Stimulated activated CD8-positive, alpha-beta memory T cell treated with anti-CD3 and anti-CD28 coated beads, Interleukin-12 subunit alpha, Interleukin-12 subunit beta, amount 100 ng/mL, for 4 hours (primary cell): ENCODE measurements around the gene MAP3K2.
A peak's percentile ranks its signal among the peaks of the same experiment; 100 is the strongest.
"Not testable (repeated sequence)": the region's sequence is repeated elsewhere in the genome, so short reads cannot be mapped to it uniquely, and the experiment has no call there.

Experiments
- DNase-seq: peaks from one replicate; pipeline ENCODE4 v3.0.0-alpha.2; 2020; ENCODE audit warnings: low read depth

The MAP3K2 gene

DNA sequence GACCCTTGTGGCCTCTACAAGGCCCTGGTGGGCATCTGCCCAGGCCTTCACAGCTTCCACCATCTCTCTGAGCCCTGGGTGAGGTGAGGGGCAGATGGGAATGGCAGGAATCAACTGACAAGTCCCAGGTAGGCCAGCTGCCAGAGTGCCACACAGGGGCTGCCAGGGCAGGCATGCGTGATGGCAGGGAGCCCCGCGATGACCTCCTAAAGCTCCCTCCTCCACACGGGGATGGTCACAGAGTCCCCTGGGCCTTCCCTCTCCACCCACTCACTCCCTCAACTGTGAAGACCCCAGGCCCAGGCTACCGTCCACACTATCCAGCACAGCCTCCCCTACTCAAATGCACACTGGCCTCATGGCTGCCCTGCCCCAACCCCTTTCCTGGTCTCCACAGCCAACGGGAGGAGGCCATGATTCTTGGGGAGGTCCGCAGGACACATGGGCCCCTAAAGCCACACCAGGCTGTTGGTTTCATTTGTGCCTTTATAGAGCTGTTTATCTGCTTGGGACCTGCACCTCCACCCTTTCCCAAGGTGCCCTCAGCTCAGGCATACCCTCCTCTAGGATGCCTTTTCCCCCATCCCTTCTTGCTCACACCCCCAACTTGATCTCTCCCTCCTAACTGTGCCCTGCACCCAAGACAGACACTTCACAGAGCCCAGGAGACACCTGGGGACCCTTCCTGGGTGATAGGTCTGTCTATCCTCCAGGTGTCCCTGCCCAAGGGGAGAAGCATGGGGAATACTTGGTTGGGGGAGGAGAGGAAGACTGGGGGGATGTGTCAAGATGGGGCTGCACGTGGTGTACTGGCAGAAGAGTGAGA is 32.5 kb upstream of the MAP3K2 start:
- DNase-seq: no peak

DNA sequence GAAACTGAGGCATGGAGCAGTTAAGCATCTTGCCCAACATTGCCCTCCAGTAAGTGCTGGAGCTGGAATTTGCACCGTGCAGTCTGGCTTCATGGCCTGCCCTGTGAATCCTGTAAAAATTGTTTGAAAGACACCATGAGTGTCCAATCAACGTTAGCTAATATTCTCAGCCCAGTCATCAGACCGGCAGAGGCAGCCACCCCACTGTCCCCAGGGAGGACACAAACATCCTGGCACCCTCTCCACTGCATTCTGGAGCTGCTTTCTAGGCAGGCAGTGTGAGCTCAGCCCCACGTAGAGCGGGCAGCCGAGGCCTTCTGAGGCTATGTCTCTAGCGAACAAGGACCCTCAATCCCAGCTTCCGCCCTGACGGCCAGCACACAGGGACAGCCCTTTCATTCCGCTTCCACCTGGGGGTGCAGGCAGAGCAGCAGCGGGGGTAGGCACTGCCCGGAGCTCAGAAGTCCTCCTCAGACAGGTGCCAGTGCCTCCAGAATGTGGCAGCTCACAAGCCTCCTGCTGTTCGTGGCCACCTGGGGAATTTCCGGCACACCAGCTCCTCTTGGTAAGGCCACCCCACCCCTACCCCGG is 31.8 kb upstream of the MAP3K2 start:
- DNase-seq: no peak

DNA sequence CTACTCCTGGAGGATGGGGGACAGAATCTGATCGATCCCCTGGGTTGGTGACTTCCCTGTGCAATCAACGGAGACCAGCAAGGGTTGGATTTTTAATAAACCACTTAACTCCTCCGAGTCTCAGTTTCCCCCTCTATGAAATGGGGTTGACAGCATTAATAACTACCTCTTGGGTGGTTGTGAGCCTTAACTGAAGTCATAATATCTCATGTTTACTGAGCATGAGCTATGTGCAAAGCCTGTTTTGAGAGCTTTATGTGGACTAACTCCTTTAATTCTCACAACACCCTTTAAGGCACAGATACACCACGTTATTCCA is 31.3 kb upstream of the MAP3K2 start:
- no peak for DNase-seq

DNA sequence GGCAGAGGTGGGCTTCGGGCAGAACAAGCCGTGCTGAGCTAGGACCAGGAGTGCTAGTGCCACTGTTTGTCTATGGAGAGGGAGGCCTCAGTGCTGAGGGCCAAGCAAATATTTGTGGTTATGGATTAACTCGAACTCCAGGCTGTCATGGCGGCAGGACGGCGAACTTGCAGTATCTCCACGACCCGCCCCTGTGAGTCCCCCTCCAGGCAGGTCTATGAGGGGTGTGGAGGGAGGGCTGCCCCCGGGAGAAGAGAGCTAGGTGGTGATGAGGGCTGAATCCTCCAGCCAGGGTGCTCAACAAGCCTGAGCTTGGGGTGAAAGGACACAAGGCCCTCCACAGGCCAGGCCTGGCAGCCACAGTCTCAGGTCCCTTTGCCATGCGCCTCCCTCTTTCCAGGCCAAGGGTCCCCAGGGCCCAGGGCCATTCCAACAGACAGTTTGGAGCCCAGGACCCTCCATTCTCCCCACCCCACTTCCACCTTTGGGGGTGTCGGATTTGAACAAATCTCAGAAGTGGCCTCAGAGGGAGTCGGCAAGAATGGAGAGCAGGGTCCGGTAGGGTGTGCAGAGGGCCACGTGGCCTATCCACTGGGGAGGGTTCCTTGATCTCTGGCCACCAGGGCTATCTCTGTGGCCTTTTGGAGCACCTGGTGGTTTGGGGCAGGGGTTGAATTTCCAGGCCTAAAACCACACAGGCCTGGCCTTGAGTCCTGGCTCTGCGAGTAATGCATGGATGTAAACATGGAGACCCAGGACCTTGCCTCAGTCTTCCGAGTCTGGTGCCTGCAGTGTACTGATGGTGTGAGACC is 30.7 kb upstream of the MAP3K2 start, which contains the start of gene PROC:
Gene PROC (plus strand): TSS at position 128 of the 812 bp plus-strand sequence. CDS start 1,516 bp downstream, outside the sequence.
- DNase-seq: no peak

DNA sequence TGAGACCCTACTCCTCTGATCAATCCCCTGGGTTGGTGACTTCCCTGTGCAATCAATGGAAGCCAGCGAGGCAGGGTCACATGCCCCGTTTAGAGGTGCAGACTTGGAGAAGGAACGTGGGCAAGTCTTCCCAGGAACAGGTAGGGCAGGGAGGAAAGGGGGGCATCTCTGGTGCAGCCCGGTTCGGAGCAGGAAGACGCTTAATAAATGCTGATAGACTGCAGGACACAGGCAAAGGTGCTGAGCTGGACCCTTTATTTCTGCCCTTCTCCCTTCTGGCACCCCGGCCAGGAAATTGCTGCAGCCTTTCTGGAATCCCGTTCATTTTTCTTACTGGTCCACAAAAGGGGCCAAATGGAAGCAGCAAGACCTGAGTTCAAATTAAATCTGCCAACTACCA is 29.6 kb upstream of the MAP3K2 start:
- DNase-seq: no peak

DNA sequence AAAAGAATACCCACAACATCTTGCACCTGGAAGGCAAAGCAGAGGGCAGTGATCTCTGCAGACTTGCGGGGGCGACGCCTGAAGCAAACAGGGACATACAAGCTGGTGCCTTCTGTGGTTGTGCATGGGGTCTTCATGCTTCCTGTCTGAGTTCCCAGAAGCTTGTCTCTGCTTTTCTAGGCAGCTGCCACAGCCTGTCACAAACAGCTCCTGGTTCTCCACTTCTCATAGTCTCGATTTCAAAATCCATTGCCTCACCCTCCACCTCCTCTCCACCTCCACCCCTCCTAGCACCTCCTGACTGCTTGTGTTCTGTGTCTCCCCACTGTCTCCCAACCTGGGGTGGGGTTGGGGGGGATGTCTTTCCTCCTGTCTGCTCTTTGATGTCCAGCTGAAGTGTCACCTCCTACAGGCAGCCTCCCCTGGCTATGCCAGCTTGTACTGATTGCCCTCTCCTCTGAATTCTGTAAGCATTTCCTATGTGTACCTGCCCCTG is 28.8 kb upstream of the MAP3K2 start:
- no peak for DNase-seq

DNA sequence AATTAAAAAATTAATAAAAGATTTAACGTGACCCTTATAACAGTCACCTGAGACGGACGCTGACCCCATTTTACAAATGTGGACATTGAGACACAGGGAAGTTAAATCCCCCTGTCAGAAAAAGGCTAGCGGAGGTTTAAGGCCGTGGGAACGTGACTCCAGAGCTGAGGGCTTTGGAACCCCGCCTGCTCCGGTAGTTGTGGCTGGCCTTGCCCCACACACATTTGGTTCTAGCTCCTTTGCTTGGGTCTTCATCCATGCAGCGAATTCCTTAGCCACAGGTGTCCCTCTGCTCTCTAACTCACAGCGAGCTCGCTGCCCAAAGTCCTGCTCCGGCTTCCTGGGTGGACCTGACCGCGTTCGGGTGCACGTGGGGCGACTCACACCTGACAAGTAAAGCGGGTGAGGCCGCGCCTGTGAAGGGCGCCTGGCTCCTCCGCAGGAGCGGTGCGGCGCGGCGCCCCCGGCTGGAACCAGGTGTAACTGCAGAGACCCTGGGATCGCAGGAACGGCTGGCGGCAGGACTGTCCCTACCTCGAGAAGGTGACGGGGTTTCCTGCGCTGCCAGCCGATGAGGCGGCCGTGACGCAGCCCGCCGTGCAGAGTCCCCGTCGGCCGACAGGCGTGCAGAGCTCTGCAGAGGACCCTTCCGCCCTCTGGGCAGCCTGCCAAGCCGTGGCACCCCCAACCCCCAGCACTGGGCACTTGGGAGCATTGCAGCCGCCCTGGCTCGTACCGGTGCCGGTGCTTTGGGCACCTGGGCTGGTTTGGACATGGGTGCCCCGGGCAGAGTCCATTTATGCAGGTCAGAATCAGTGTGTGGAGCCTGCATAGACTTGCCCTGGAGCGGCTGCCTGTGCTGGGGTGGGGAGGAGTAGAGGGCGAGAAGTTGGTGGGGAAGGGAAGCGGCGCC is 28.1 kb upstream of the MAP3K2 start:
- DNase-seq: peak; percentile 73

DNA sequence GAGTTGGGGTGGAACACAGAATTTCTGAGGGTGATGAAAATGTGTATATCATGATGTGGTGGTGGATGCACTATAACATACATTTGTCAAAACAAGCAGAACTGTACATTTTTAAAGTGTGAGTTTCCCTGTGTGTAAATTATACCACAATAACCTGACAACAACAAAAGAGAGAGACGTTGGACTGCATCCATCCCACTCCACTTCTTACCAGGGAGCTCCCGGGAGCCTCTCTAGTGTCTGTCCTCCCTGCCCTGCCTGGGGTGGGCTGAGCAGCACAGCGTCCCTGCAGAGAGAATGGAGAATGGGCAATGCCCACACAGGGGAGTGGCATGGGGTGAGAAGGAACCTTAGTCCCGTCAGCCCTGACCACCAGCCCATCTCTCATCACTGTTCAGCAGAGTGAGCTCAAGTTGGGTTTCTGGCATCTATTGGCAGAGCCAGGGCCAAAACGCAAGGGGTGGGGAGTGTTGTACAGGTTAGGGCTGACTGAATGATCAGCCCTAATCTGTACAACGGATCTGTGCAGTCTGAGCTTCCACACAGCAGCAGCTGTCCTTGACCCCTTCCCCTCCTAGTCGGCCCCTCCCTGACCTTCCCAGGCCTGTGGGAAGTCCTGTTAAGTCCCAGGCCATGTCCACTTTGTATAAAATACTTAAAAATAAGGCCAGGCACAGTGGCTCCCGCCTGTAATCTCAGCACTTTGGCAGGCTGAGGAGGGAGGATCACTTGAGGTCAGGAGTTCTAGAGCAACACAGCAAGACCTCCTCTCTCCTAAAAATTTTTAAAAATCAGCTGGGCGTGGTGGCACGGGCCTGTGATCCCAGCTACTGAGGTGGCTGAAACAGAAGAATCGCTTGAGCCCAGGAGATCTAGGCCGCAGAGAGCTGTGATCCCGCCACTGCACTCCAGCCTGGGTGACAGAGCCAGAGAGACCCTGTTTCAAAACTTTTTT is 27.1 kb upstream of the MAP3K2 start:
- DNase-seq: no peak

DNA sequence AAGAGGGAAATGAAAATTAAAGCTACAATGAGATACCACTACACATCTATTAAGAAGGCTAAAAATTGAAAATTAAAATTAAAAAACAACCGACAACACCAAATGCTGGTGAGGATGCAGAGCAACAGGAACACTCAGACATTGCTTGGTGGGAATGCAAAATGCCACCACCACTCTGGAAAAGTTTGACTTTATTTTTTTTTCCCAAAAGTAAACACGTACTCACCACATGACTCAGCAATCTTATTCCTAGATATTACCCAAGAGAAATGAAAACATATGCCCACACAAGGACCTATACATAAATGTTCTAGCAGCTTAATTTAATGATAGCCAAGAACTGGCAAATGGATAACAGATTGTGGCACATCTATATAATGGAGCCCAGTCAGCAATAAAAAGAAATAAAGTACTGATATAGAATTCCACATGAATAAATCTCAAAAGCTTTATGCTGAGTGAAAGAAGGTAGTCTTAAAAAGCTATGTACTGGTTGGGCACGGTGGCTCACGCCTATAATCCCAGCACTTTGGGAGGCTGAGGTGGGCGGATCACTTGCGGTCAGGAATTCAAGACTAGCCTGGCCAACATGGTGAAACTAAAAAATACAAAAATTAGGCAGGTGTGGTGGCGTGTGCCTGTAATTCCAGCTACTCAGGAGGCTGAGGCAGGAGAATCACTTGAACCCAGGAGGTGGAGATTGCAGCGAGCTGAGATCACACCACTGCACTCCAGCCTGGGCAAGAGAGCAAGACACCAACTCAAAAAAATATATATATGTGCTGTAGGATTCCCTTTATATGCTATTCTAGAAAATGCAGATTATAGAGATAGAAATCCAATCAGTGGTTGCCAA is 26.2 kb upstream of the MAP3K2 start:
- DNase-seq: no peak

DNA sequence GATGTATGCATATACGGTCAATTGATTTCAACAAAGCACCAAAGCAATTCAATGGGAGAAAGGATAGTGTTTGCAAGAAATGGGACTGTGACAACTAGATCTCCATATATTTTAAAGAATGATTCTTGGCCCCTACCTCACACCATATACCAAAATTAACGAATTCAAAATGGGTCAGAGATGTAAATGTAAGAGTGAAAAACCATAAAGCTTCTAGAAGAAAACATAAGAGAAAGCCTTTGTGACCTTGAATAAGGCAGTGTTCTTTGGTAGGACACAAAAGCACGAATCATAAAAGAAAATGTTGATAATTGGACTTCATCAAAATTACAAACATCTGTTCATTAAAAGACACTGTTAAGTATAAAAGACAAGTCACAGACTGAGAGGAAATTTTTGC is 25.4 kb upstream of the MAP3K2 start:
- no peak for DNase-seq

DNA sequence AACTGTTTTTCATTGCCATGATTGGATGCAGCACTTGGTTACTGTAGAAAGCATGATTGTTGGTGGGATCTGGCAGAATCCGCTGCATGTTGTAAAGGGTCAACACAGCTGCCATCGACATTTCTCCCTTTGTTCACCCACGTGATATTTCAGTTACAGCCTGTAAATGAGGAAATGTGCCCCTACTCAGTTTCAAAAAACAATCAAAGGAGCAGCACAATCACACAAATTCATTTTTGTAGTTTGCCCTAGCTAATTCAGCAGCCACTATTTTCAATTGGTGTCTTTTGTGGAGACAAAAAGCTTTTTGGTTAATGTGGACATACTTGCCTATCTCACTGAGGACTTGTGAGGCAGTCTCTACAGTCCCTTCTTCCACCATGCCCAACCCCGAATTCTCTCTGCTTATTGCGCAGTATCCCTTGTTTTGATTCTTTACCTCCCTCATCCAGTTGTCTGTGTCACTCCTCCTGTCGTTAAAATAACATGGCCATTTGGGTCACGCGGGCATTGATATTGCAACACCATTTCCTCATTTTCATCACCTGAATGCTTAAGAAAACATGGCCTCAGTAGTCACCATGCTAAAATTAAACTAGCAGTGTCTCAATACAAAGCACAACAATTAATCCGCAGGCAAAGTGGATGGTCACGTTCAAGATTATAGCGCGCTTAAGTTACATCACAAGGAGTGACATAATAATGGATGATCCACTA is 24.0 kb upstream of the MAP3K2 start:
- no peak for DNase-seq

DNA sequence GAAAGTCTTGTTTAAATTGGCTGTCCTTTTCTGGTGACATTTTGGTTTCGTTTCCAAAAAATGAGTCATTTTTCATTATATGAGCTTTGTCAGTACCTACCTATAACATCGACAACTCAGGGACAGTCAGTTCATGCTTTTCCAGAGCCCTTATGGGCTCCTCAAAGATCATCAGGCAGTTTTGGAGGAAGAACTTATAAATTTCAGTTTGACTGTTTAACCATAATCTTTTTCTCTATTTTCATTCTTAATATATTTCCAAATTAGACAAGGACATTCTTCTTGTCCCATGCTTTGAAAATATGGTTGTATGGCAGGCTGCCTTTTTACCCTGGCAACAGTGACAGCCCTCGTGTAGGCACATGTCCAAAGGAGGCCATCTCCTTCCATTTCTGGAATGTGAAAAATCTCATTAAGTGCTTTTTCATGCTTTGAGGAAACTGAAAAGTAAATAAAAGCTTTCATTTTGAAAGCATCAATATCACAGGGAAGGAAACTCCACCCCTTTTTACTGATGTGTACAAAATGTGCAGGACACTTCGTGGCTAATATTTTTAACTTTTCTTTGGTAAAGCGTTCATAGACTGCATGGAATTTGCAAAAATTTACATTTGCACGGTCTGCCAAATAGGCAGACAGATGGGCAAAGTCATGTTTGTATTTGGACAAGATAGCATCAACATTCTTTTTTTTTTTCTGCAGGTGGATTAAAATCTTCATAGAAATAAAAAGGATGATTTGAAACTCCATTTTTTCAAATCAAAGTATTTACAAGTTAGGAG is 23.3 kb upstream of the MAP3K2 start:
- DNase-seq: no peak

DNA sequence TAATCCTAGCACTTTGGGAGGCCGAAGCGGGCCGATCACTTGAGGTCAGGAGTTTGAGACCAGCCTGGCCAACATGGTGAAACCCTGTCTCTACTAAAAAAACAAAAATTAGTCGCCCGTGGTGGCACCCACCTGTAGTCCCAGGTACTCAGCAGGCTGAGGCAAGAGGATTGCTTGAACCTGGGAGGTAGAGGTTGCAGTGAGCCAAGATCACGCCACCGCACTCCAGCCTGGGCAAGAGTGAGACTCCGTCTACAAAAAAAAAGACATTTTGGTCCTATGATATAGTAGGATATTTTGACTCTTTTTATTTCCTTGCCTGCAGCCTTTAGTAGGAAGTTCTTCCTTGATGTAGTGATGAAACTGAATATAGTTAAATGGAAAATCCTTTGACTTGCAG is 21.9 kb upstream of the MAP3K2 start:
- DNase-seq: not testable (repeated sequence)

DNA sequence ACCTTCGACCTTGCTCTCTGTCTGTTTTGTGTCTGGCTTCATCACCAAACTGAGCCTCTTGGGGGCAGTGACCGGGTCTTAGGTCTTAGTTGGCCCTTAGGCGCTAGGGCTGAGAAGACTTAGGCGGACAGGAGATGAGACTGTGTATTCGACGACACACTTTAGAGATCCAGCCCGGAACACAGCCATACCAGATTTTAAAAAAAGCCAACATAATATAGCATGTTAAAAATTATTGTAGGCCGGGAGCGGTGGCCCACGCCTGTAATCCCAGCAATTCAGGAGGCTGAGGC is 21.0 kb upstream of the MAP3K2 start:
- DNase-seq: no peak

DNA sequence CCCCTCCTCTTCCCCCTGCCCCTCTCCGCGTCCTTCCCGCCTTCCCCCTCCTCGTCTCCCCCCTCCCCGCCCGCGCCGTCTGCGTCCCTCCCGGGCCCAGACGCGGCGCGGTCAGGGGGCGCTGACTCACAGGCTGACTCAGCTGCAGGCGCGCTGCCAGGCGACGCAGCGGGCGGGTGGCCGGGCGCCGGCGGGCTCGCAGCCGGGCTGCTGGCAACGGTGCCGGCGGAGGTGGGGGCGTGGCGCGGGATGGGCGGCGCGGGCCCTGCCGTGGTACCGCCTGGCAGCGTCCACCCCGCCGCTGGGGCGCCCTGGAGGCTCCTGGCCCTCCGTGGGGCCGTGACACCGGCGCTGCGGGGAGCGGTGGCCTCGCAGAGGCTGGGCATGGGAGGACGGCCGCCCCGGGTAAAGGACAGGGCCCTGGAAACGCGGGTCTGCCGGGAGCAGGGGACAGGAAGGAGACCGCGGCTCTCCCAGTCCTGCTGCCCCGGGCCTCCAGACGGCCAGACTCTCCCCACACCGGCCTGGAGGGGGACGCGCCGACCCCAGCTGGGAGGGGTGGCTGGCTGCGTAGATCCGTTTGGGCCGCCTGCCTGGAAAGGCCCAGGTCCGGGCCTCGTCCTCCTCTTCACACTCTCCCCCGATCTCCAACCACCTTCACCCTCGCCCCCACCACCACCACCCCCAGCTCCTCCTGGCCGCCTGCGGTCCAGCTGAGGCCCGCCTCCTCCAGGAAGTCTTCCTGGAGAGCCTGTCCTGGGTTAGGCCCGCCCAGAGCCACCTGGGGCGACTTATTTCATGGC is 20.4 kb upstream of the MAP3K2 start:
- peak; percentile 93 for DNase-seq

DNA sequence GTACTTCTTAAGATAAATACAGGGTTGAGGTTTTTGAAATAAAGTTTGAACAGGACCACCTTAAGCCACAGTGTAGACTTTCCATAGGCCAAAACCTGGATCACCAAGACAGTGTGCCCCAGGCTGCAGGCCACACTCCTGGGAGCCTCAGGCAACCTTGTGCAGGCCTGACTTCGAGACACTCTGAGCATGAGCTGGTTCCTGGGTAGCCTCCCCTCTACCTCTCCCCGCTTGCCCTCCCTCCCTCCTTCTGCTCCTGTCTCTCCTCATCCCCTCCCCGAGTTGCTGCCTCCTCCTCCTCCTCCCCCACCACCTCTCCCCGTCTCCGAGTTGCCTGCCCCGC is 19.9 kb upstream of the MAP3K2 start:
- DNase-seq: no peak

DNA sequence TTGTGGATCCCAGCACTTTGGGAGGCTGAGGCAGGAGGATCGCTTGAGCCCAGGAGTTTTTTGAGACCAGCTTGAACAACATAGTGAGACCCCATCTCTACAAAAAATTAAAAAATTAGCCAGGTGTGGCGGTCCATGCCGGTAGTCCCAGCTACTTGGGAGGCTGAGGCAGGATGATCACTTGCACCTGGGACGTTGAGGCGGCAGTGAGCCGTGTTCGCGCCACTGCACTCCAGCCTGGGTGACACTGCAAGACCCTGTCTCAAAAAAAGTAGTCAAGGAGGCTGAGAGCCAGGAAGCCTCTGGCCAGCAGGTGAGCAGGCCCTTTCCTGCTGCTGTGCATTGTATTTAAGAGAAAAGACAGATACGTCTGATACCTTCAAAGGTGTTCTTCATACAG is 19.3 kb upstream of the MAP3K2 start:
- no peak for DNase-seq

DNA sequence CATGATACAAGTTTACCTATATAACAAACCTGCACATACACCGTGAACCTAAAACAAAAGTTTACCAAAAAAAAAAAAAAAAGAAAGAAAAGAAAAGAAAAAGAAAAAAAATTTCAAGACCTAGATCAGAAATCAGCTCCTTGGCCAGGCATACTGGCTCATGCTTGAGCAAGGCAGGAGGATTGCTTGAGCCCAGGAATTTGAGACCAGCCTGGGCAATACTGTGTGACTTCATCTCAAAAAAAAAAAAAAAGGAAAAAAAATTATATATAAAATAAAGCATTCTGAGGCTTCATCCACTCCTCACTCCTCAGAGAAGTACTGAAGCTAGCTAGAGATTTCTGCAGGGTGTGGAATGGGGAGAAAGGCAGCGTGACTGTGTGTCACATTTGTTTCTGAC is 18.7 kb upstream of the MAP3K2 start:
- no peak for DNase-seq
